ENCODE measurements around the gene RGSL1. TPM values are rescaled to one million over a fixed set of nuclear protein-coding genes. Genes with fewer than 3 reads are reported as not detected.

RGSL1 gene
- polyA plus RNA-seq (ENCODE audit: insufficient read length), result not detected

GRCh38 chr1:182450087-182450486 lies at the start of gene RGSL1:
Gene RGSL1, plus strand, starts transcription at chr1:182450146. Its CDS starts 20 bp downstream, at chr1:182450166.
- no peak for DNase-seq (ENCODE audit: low read depth)

- no peak for DNase-seq (ENCODE audit: low read depth)
Observed at GRCh38 chr1:182400567-182400966, 49.4 kb upstream of the RGSL1 start, which contains the start of gene TEDDM1. Gene TEDDM1, minus strand, starts transcription at chr1:182400667. Its CDS starts 182 bp downstream, at chr1:182400485.

- DNase-seq (ENCODE audit: low read depth), result no peak
Observed at GRCh38 chr1:182404781-182405180, 45.2 kb upstream of the RGSL1 start.

GRCh38 chr1:182405578-182405977 lies 44.4 kb upstream of the RGSL1 start:
- DNase-seq (ENCODE audit: low read depth), result no peak

- no peak for DNase-seq (ENCODE audit: low read depth)
Observed at GRCh38 chr1:182406012-182406411, 43.9 kb upstream of the RGSL1 start.

GRCh38 chr1:182407724-182408123 lies 42.2 kb upstream of the RGSL1 start:
- DNase-seq (ENCODE audit: low read depth), result no peak

GRCh38 chr1:182408435-182409075 lies 41.4 kb upstream of the RGSL1 start:
- DNase-seq (ENCODE audit: low read depth), result no peak

GRCh38 chr1:182410138-182410537 lies 39.8 kb upstream of the RGSL1 start:
- no peak for DNase-seq (ENCODE audit: low read depth)

GRCh38 chr1:182410620-182411273 lies 39.2 kb upstream of the RGSL1 start:
- DNase-seq (ENCODE audit: low read depth), result no peak

GRCh38 chr1:182413486-182413885 lies 36.5 kb upstream of the RGSL1 start:
- no peak for DNase-seq (ENCODE audit: low read depth)

GRCh38 chr1:182413969-182414368 lies 36.0 kb upstream of the RGSL1 start:
- no peak for DNase-seq (ENCODE audit: low read depth)

- no peak for DNase-seq (ENCODE audit: low read depth)
Observed at GRCh38 chr1:182415789-182416188, 34.2 kb upstream of the RGSL1 start.

GRCh38 chr1:182426442-182427430 lies 23.2 kb upstream of the RGSL1 start:
- DNase-seq (ENCODE audit: low read depth), result no peak

GRCh38 chr1:182428043-182428442 lies 21.9 kb upstream of the RGSL1 start:
- DNase-seq (ENCODE audit: low read depth), result no peak

GRCh38 chr1:182430263-182431068 lies 19.5 kb upstream of the RGSL1 start:
- DNase-seq (ENCODE audit: low read depth), result no peak

- DNase-seq (ENCODE audit: low read depth), result no peak
Observed at GRCh38 chr1:182431278-182431677, 18.7 kb upstream of the RGSL1 start.

GRCh38 chr1:182433580-182433979 lies 16.4 kb upstream of the RGSL1 start:
- DNase-seq (ENCODE audit: low read depth), result no peak

- no peak for DNase-seq (ENCODE audit: low read depth)
Observed at GRCh38 chr1:182438326-182438725, 11.6 kb upstream of the RGSL1 start.

GRCh38 chr1:182441719-182442118 lies 8.2 kb upstream of the RGSL1 start:
- DNase-seq (ENCODE audit: low read depth), result no peak

GRCh38 chr1:182442333-182442732 lies 7.6 kb upstream of the RGSL1 start:
- no peak for DNase-seq (ENCODE audit: low read depth)

GRCh38 chr1:182444497-182444896 lies 5.4 kb upstream of the RGSL1 start:
- DNase-seq (ENCODE audit: low read depth), result no peak
